K562 (cell line): ENCODE measurements around the gene OTUD1. TPM values are rescaled to one million over a fixed set of nuclear protein-coding genes. Genes with fewer than 3 reads are reported as not detected.

ENCODE experiments used
- ATAC-seq: fragments of 200-7000 bp; cut with Tn5 transposase; 3 replicates; pipeline ENCODE4 v1.9.1; 2020; ENCODE audit warnings: moderate library complexity
- BruUV-seq: library from RNA; stranded (reverse); fragments of 400-500 nt; replicated peaks from 2 replicates; lab custom pipeline; 2021; lab: Mats Ljungman, UMichigan
- CTCF ChIA-PET: fragments of 300-600 bp; formaldehyde crosslinking; extraction: SDS; loops from one replicate; lab custom pipeline; 2021; ENCODE audit warnings: low intra/inter-chr PET ratio; lab: Yijun Ruan, JAX
- POLR2A ChIA-PET: fragments of 300-600, 350-650 bp; sonication (Branson Sonifier 250); formaldehyde crosslinking; extraction: SDS; loops from one replicate; lab custom pipeline; 2021; ENCODE audit warnings: antibody characterized with exemption, inconsistent platforms; lab: Yijun Ruan, JAX
- DNase-seq, 4 experiments: peaks; one replicate each; pipeline versions ENCODE4 v3.0.0 to v3.0.0-alpha.2; 2011 to 2018; ENCODE audit warnings: low spot score in 3 of 4, mixed read lengths in 3 of 4; ENCODE audit errors: extremely low read depth in 1 of 4
- FAIRE-seq: peaks from 2 replicates; lab custom pipeline; 2011; peaks lifted over from hg19 to GRCh38; lab: Jason Lieb, UNC
- H2AFZ ChIP-seq: 2 replicates; pipeline ENCODE4 v1.6.0; 2011; ENCODE audit warnings: low read depth, low read length, control low read depth, inconsistent platforms
- H3K27ac ChIP-seq: fragments of 200-600 bp; 3 replicates; pipeline ENCODE4 v1.8.0; 2011; ENCODE audit warnings: low read depth, mild to moderate bottlenecking, control low read depth, inconsistent platforms, low read length, moderate library complexity, mixed read lengths; ENCODE audit errors: extremely low read depth
- H3K27me3 ChIP-seq, 2 experiments: fragments of 300-600 bp in 1 of 2; 2 replicates in 1 of 2; 3 replicates in 1 of 2; pipeline versions ENCODE4 v1.6.0 to v1.8.0; 2011; ENCODE audit warnings: inconsistent platforms in 2 of 2, low read length in 2 of 2, mild to moderate bottlenecking in 1 of 2, mixed read lengths in 1 of 2, moderate library complexity in 1 of 2; ENCODE audit not compliant: control insufficient read depth in 2 of 2, insufficient read depth in 2 of 2
- H3K36me3 ChIP-seq: fragments of 300-600 bp; 3 replicates; pipeline ENCODE4 v1.8.0; 2011; ENCODE audit warnings: mild to moderate bottlenecking, low read length, inconsistent platforms; ENCODE audit not compliant: control insufficient read depth, insufficient read depth
- H3K4me1 ChIP-seq, 2 experiments: fragments of 200-600 bp in 1 of 2; replicated peaks in 1 of 2; 2 replicates in 1 of 2; 3 replicates in 1 of 2; pipeline versions ENCODE4 v1.5.1 to v1.8.0; 2011; ENCODE audit warnings: inconsistent platforms in 2 of 2, low read length in 2 of 2, mild to moderate bottlenecking in 1 of 2, mixed read lengths in 1 of 2, moderate library complexity in 1 of 2; ENCODE audit not compliant: control insufficient read depth in 2 of 2, insufficient read depth in 2 of 2
- H3K4me2 ChIP-seq: 2 replicates; pipeline ENCODE4 v1.6.1; 2011; ENCODE audit warnings: low read length, control low read depth, inconsistent platforms, mixed read lengths; ENCODE audit not compliant: insufficient read depth
- H3K4me3 ChIP-seq: fragments of 200-600 bp; sonication (generic), shearing (Covaris generic); 2 replicates; pipeline ENCODE4 v1.5.1; 2016; ENCODE audit warnings: control low read depth, inconsistent platforms
- H3K79me2 ChIP-seq: fragments of 200-600 bp; 3 replicates; pipeline ENCODE4 v1.8.0; 2011; ENCODE audit warnings: low read length, inconsistent platforms; ENCODE audit not compliant: control insufficient read depth, insufficient read depth
- H3K9ac ChIP-seq, 2 experiments: 2 replicates each; pipeline versions ENCODE4 v1.6.0 to v1.6.1; 2011; ENCODE audit warnings: low read depth in 2 of 2, low read length in 2 of 2, control low read depth in 1 of 2, inconsistent platforms in 1 of 2, mild to moderate bottlenecking in 1 of 2, mixed read lengths in 1 of 2; ENCODE audit not compliant: insufficient read depth in 1 of 2
- H3K9me1 ChIP-seq: one replicate; pipeline ENCODE4 v1.6.0; 2011; ENCODE audit warnings: inconsistent platforms, mild to moderate bottlenecking, low read length, moderate library complexity; ENCODE audit not compliant: control insufficient read depth, insufficient read depth
- H3K9me3 ChIP-seq: replicated peaks from 2 replicates; pipeline ENCODE4 v1.5.1; 2011; ENCODE audit warnings: low read depth, low read length, inconsistent platforms; ENCODE audit not compliant: control insufficient read depth, insufficient read depth
- H4K20me1 ChIP-seq: replicated peaks from 2 replicates; pipeline ENCODE4 v1.6.1; 2011; ENCODE audit warnings: low read length, inconsistent platforms, mixed read lengths; ENCODE audit not compliant: control insufficient read depth, insufficient read depth
- ETS1 ChIP-seq: conservative IDR thresholded peaks from 2 replicates; pipeline ENCODE4 v1.6.1; 2011; ENCODE audit warnings: low read depth, mild to moderate bottlenecking, low read length; ENCODE audit not compliant: control insufficient read depth
- MBD2 ChIP-seq: sonication (generic); IDR thresholded peaks from 2 replicates; pipeline ENCODE4 v1.6.1; 2016; ENCODE audit warnings: low read depth, borderline replicate concordance
- RBM25 ChIP-seq: fragments of 200-400 bp; formaldehyde crosslinking; IDR thresholded peaks from 2 replicates; pipeline ENCODE4 v1.6.1; 2018; ENCODE audit warnings: low read length, low read depth, moderate library complexity; ENCODE audit not compliant: severe bottlenecking
- TCF7 ChIP-seq: sonication (generic); IDR thresholded peaks from 2 replicates; pipeline ENCODE4 v1.6.1; 2016; ENCODE audit warnings: antibody characterized with exemption, borderline replicate concordance
- ZNF134 ChIP-seq: fragments of 250-450 bp; sonication (Bioruptor Pico); conservative IDR thresholded peaks from 2 replicates; pipeline ENCODE4 v1.4.0; 2020
- ZNF398 ChIP-seq: fragments of 250-450 bp; sonication (Bioruptor Pico); IDR thresholded peaks from 2 replicates; pipeline ENCODE4 v1.8.0; 2021; ENCODE audit warnings: moderate library complexity, mild to moderate bottlenecking, inconsistent platforms
- WGBS: fragments of 100-300 bp; shearing (Covaris generic); methylation state at CpG from one replicate; pipeline ENCODE4 v1.1.6; 2016; ENCODE audit warnings: low coverage, mixed read lengths; ENCODE audit not compliant: insufficient coverage; ENCODE audit errors: missing lambda C conversion rate; 5-methylcytosine and 5-hydroxymethylcytosine counted together
- in situ Hi-C: fragments of 300-500 bp; cut with MboI; formaldehyde crosslinking; loops from 4 replicates; pipeline ENCODE4 v1.15.0; 2018; ENCODE audit warnings: inconsistent platforms, mixed read lengths
- intact Hi-C: fragments of 100-400 bp; cut with micrococcal nuclease; formaldehyde crosslinking; loops from 2 replicates; pipeline ENCODE4 v1.14.2; 2022
- polyA plus RNA-seq, 8 experiments: library from polyadenylated mRNA; depleted of rRNA in 4 of 8; stranded (reverse) in 5 of 8; unstranded in 3 of 8; fragments of >200 nt; fragmentation: Nextera tagmentation in 2 of 8; fragmentation: Illumina TruSeq in 1 of 8; extraction: Ambion mirVana in 2 of 8; extraction: Trizol in 1 of 8; gene quantifications; 2 replicates each; pipeline versions ENCODE4 v1.2.1 to v1.2.3, GENCODE V29; 2011 to 2014; ENCODE audit warnings: inconsistent platforms in 1 of 8, missing spikeins in 1 of 8
- total RNA-seq, 7 experiments: library from RNA; depleted of rRNA in 6 of 7; stranded (reverse); fragments of >200 nt in 6 of 7; fragmentation: Illumina TruSeq in 2 of 7; extraction: Trizol in 2 of 7; gene quantifications; 2 replicates each; pipeline versions ENCODE4 v1.2.1 to v1.2.3, GENCODE V29; 2011 to 2021; ENCODE audit warnings: low replicate concordance in 1 of 7
- TF ChIP-seq, protein P1 (sequence below): fragments of 450-650 bp; IDR thresholded peaks from 2 replicates; pipeline ENCODE4 v1.6.1; 2018; ENCODE audit not compliant: partially characterized antibody

The OTUD1 gene
- total and polyA plus RNA-seq, 9 of the 15 experiments (the other 6 are each of a cell fraction or from before 2014, with no cell fraction given), result 0.29 to 2.0 (median 0.49) TPM

GRCh38 chr10:23479798-23480473, 41.1 kb downstream of the OTUD1 start:
- Histone ChIP-seq H3K9me1 (no peaks in the 10 kb centered on the region), H2AFZ (no peak overlapping the region), H3K36me3 (no peaks in the 10 kb centered on the region), H3K4me1 (no peaks in the 10 kb centered on the region), H3K9me3 (no peaks in the 10 kb centered on the region), H3K27me3 (no peaks in the 10 kb centered on the region), H3K79me2 (no peaks in the 10 kb centered on the region), H3K27ac (no peak overlapping the region), H4K20me1 (no peaks in the 10 kb centered on the region), H3K4me3 (no peak overlapping the region), H3K9ac (no peak overlapping the region), H3K4me2 (no peak overlapping the region)
- no peak for FAIRE-seq
- intact Hi-C loops (no loop called here), in situ Hi-C loops (no loop called here)
- DNase-seq, result no peak
- BruUV-seq, result no TSS peak
- ATAC-seq, result no peak
- no peak for TF ChIP-seq ZNF134 (CRISPR knock-in tag)
- no peak for TF ChIP-seq TCF7
- TF ChIP-seq ETS1, result no peak
- TF ChIP-seq MBD2, result no peak
- no peak for TF ChIP-seq RBM25
- TF ChIP-seq, protein P1, sequence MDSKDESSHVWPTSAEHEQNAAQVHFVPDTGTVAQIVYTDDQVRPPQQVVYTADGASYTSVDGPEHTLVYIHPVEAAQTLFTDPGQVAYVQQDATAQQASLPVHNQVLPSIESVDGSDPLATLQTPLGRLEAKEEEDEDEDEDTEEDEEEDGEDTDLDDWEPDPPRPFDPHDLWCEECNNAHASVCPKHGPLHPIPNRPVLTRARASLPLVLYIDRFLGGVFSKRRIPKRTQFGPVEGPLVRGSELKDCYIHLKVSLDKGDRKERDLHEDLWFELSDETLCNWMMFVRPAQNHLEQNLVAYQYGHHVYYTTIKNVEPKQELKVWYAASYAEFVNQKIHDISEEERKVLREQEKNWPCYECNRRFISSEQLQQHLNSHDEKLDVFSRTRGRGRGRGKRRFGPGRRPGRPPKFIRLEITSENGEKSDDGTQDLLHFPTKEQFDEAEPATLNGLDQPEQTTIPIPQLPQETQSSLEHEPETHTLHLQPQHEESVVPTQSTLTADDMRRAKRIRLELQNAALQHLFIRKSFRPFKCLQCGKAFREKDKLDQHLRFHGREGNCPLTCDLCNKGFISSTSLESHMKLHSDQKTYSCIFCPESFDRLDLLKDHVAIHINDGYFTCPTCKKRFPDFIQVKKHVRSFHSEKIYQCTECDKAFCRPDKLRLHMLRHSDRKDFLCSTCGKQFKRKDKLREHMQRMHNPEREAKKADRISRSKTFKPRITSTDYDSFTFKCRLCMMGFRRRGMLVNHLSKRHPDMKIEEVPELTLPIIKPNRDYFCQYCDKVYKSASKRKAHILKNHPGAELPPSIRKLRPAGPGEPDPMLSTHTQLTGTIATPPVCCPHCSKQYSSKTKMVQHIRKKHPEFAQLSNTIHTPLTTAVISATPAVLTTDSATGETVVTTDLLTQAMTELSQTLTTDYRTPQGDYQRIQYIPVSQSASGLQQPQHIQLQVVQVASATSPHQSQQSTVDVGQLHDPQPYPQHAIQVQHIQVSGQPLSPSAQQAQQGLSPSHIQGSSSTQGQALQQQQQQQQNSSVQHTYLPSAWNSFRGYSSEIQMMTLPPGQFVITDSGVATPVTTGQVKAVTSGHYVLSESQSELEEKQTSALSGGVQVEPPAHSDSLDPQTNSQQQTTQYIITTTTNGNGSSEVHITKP, result no peak
- TF ChIP-seq ZNF398 (CRISPR knock-in tag), result no peak
- ChIA-PET POLR2A (no interaction called here), CTCF (no interaction called here)
- WGBS, result 0% methylated on average over 3 of the region's 3 CpGs
